HG02763 (cell line): ENCODE results near the gene MRPS18A.

Experiments
- ATAC-seq: cut with Tn5 transposase; IDR thresholded peaks from one replicate; pipeline ENCODE4 v1.9.1; 2021; ENCODE audit warnings: mild to moderate bottlenecking, moderate library complexity; ENCODE audit not compliant: unreplicated experiment

Gene MRPS18A

GRCh38 chr6:43699564-43700186 lies 12.1 kb upstream of the MRPS18A start:
- no peak for ATAC-seq

DNA sequence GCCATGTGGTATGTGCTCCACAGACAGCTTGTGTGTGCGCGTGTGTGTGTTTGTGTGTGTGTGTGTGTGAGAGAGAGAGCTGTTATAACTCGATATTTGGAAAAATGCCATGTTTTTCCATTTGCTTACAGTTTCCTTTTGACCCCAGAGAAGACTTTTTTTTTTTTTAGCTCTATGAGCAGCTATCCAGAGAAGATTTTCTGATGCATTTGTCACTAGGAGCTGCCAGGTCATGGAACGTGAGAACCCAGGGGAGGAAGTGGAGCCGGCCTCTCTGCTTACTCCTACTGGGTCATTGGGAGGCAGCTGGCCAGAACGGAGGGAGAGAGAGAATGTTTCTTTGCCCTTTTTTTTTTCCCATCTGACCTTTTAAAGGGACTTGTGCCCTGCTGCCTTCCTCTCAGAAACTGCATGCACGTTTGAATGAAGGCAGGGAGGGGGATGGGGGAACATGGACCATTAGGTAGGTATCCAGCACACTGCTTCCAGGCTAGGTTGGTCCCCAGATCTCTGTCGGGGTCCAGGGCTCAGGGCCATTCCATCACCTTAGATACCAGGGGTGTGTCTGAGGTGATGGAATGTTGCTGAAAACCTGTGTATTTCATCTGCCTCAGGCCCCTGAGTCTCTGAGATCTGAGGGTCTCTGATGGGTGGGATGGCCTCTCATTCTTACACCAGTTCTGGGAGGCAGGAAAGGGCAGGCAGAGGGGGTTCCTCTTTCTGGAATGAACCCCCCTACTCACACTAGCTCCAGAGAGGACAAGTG lies 11.2 kb upstream of the MRPS18A start:
- ATAC-seq = no peak

DNA sequence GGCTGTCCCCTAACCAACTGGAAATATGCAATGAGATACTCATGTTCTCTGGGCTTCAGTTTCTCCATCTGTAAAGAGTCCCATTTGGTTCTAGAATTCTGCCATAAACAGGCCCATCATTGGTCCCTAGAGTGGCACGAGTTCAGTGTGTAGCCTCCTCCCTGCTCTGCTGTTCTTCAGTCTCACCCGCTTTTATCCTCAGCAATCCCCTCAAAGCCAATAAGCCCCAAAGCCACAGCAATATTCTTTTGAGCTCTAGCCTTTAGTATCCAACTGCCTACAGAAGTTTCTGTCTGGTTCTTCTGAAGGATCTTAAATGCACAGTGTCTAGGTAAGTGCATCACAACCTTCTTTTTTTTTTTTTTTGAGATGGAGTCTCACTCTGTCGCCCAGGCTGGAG lies 9.8 kb upstream of the MRPS18A start:
- ATAC-seq = no peak

DNA sequence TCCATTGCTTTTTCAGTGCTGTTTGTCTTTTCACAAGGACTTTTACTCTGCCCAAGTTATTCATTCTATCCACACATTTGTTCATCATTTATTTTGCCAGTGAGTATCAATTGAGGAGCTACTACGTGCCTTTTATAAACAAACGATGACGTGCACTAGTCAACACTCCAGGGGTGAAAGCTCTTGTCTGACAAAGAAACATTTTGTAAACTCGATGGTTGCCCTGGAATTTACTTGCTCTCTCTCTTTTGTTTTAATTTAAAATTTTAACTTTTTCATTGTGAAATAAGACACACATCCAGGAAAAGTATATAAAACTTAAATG lies 8.3 kb upstream of the MRPS18A start:
- no peak for ATAC-seq

DNA sequence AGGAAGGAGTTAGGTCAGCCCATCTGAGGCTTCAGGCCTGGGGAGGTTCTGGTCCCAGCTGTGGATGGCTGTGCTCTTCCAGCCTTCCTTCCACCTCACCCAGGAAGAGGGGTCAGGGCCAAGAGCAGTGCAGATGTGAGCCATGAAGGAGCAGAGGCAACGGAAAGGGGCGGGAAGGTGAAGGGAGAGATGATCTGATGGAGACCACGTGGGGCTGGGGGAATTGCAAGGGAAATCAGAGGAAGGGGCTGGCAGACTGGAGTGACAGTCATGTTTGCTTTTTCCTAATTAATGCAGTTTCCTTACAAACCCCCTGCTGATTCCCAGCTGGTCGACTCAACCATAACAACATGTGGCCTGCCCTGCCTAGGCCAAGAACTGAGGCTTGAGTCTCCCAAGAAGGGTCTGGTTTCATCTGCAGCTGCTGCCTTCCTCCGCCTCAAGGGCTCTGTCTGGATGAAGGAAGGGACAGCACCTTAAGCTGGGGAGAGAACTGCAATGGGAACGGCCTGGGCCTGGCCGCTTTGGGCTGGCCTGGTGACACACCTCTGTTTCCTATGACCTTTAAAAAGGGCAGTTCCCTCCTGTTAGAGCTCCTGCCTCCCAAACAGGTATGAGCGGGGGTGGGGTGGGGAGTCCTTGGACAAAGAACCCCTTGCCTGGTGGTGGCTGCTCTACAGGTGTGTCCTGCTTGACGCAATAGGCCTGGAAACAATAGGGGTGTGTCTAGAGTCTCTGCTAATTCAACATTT lies 7.8 kb upstream of the MRPS18A start:
- ATAC-seq = no peak

DNA sequence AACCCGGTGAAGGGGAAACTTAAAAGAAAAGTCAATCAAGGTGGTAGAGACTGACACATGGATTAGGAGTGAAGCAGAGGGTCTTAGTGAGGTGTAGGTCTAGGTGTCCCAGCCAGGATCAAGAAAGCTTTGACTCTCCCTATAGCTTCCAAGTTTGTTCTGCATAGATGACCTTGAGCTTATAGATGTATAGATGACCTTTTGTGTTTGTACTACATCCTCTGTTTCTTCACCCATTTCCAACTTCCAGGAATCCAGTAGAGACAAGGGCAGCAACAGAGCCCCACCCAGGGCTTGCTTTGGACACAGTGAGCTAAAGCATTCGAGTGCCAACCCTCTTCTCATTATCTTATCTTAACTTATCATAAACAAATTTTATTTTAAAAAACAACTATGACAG lies 1.8 kb upstream of the MRPS18A start:
- ATAC-seq = no peak

DNA sequence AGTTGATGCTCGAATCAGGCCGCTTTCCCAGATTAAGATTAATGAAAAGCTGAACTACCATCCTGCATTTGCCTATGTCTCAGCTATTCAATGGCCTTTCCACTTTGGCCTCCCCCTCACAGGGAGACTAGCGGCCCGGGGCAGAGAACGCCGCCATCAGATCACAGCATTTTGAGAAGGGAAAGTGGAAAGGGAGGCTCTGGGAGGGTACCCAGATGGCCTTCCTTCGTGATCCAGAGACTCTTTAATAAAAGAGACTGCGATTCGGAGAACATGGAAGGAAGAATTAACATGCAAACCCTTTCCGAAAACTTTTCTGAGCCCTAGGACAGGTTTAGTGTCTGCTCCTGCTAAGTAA lies 533 bp downstream of the MRPS18A start:
- no peak for ATAC-seq

DNA sequence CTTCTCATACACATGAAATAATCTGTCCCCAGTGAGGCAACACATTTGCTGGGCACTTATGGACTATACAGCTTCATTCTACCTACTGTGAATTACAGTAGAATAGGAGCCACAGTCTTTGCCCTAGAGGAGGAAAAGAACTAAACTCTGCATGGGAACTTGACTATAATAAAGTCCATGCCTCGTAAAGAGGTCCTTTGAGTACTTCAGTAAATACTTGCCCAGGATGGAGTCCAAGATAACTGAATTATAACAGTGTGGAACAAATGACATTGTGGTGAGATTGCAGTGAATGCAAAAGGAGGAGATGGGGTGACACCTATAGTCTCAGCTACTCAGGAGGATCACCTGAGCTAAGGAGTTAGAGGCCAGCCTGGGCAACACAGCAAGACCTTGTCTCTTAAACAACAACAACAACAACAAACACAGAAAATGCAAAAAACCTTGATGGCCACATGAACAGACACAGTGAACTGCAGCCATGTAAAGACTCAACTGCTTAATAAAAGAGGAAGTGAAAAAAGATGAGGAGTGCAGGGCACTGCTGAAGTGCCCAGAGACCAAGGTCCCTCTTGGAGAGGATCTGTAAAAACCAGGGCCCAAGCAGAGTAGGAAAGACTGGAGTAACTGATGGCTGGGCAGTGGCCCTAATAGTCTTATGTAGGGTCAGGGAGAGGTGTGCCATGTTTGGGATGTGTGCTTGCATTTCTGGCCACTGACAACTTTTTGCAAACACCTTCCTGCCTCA lies 3.7 kb downstream of the MRPS18A start:
- no peak for ATAC-seq

GRCh38 chr6:43682724-43683429 lies 4.7 kb downstream of the MRPS18A start:
- ATAC-seq = no peak

DNA sequence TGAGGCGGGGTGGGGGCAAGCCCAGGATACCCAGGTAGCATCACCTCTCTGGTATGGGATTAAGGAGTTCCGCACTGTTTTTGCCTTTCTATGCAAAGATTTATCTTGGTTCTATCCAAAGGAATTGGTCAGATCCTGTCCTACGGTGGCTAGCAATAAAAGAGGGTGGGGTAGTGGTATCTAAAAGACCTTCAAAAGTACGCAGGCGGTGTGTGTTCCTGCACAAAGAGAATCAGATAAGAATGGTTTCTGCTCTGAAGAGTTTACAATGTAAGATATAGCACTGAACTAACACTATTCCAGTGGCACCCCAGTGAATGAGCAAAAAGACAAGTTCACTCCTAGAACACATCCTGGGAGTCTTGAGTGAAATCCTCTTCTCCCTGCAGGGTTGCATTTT lies 6.3 kb downstream of the MRPS18A start:
- ATAC-seq = no peak

GRCh38 chr6:43680308-43681200 lies 7.0 kb downstream of the MRPS18A start:
- no peak for ATAC-seq

- ATAC-seq = no peak
Measured at GRCh38 chr6:43679057-43679456, 8.5 kb downstream of the MRPS18A start.

GRCh38 chr6:43678341-43678740 lies 9.2 kb downstream of the MRPS18A start:
- no peak for ATAC-seq

DNA sequence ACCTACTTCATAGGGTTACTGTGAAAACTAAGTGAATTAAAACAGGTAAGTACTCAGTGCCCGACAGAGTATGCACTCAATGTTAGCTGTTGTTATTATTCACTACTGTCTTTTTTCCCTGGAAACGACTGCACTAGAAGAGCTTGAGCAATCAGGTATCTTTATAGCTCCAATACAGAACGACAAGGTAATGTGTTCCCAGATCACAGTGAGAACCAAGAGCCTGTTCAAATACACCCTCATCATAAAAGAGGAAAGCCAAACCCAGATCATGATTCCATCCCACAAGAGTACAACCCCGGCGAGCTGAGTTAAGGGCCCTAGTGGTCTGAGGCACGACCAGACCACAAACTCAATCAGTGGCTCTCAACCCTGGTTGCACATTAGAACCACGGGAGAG lies 9.8 kb downstream of the MRPS18A start:
- no peak for ATAC-seq

DNA sequence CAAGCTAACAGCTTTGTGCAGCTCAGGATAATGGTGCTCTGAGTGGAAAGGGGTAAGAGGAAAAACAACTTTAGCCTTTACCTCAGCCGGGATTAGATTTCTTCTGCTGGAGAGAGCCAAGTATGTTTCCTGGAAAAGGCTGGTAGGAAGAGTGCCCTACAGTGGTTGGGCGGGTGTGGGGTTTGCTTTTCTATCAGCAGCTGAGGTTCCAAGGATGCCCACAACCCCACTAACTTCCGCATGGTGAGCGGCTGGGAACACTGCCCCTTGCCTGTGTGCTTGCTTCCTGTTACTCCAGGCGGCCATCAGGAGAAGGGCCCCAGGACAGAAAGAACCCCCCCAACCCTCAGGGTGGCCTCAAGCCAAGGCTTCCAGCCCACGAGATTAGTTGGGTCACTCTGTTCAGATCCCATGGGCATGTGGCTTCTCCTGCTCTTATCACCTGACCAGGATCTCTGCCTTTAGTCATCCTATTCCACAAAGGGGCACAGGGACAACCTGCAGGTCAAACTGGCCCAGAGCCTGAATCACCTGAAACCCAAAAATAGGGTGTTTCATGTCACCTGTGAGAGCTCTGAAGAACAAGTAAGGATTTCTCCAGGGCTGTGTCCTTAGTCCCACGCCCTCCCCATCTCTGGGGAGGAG lies 10.5 kb downstream of the MRPS18A start:
- no peak for ATAC-seq

DNA sequence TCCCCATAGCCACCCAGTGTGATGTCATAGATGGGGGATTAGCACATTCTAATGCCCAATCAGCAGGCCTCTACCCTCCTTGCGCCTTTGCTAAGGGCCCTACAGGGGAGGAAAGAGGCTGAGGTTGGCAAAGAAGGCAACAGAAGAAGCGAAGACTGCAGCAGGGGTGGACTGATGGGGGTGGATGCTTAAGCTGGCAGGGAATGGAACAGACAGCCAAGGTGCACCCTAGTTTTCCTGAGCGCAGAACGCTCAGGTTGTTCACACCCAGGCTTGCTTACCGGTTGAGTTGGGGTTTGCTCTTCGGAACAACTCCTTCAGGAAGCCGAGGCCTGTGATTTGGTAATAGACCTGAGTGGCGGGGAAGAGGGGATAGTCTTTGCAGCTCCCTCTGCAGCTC lies 12.7 kb downstream of the MRPS18A start:
- ATAC-seq = no peak

DNA sequence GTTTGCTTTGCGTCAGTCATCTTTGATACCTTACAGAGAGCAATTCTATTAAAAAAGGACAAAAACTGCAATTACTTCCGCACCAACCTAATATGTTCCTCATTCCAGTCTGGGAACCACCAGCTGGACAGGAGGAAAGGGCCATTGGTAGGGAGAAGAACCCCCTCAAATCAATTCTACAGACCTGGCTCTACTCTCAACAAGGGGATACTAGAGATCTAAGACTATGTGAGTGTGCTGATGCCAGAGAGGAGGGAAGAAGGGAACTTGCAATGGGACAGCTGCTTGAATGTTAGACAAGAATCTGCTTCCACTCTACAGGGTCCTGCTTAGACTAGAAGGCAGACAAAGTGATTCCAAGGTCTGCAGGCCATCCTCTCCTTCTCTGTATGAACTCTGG lies 13.3 kb downstream of the MRPS18A start:
- no peak for ATAC-seq

GRCh38 chr6:43673444-43674084 lies 14.0 kb downstream of the MRPS18A start:
- ATAC-seq = no peak
